Upper lobe of left lung (tissue), 6 donors: ENCODE measurements around the gene TMEM127. TPM values are rescaled to one million over a fixed set of nuclear protein-coding genes. Genes with fewer than 3 reads are reported as not detected.
"Not testable (repeated sequence)": the region's sequence is repeated elsewhere in the genome, so short reads cannot be mapped to it uniquely, and the experiment has no call there.

ENCODE experiments used
- ATAC-seq, 2 donors: fragments of 200-7000 bp; cut with Tn5 transposase; one replicate each; pipeline ENCODE4 v1.9.1; 2022; ENCODE audit warnings: mild to moderate bottlenecking in 2 of 2, moderate library complexity in 2 of 2; ENCODE audit not compliant: low FRiP score in 2 of 2
- DNase-seq, 2 donors: peaks; one replicate each; pipeline ENCODE4 v3.0.0-alpha.2; 2019 to 2020
- H3K27ac ChIP-seq, 4 donors: fragments of 200-600 bp; sonication (generic); one replicate each; pipeline ENCODE4 v1.5.1; 2016 to 2019
- H3K27me3 ChIP-seq, 4 donors: fragments of 200-600 bp; sonication (generic); one replicate each; pipeline ENCODE4 v1.5.1; 2017 to 2019
- H3K36me3 ChIP-seq, 4 donors: fragments of 200-600 bp; sonication (generic); one replicate each; pipeline ENCODE4 v1.5.1; 2016 to 2019
- H3K4me1 ChIP-seq, 4 donors: fragments of 200-600 bp; sonication (generic); one replicate each; pipeline ENCODE4 v1.5.1; 2018 to 2019
- H3K4me3 ChIP-seq, 4 donors: fragments of 200-600 bp; sonication (generic); one replicate each; pipeline ENCODE4 v1.5.1; 2017 to 2019; ENCODE audit warnings: mild to moderate bottlenecking in 2 of 4, moderate library complexity in 1 of 4
- H3K9me3 ChIP-seq, 4 donors: fragments of 200-600 bp; sonication (generic); one replicate each; pipeline ENCODE4 v1.5.1; 2018 to 2019
- EP300 ChIP-seq, 4 donors: sonication (generic); formaldehyde crosslinking; IDR thresholded peaks; one replicate each; pipeline ENCODE4 v1.5.1; 2017; ENCODE audit warnings: antibody characterized with exemption in 4 of 4, control low read depth in 2 of 4
- POLR2A ChIP-seq, 4 donors: fragments of 450-650 bp; IDR thresholded peaks; one replicate each; pipeline ENCODE4 v1.5.1; 2016 to 2017; ENCODE audit warnings: antibody characterized with exemption in 4 of 4, mild to moderate bottlenecking in 2 of 4
- POLR2AphosphoS5 ChIP-seq, 2 donors: sonication (generic); formaldehyde crosslinking; IDR thresholded peaks; one replicate each; pipeline ENCODE4 v1.5.1; 2017; ENCODE audit warnings: antibody characterized with exemption in 2 of 2
- WGBS, 2 donors: methylation state at CpG; one replicate each; pipeline ENCODE4 v1.1.5; 2017 to 2018; 5-methylcytosine and 5-hydroxymethylcytosine counted together
- total RNA-seq, 6 donors: library from RNA; depleted of rRNA in 4 of 6; stranded (reverse); fragments of >200 nt in 4 of 6; gene quantifications; one replicate each; pipeline versions ENCODE4 v1.1.0 to v1.2.1, GENCODE V29; 2016 to 2021
- TF ChIP-seq, protein P1 (sequence below), 6 experiments: fragments of 450-650 bp in 4 of 6; fragments of 200-600 bp in 2 of 6; sonication (generic) in 2 of 6; IDR thresholded peaks; one replicate each; pipeline ENCODE4 v1.5.1; 2016 to 2019; ENCODE audit warnings: antibody characterized with exemption in 6 of 6
- donor health status: DM: no; HTN: no; CAD: no; lungs with moderate emphysema.
- donor health status: DM: no; HTN: yes; CAD: no; lungs with severe emphysema.

Gene TMEM127
- total RNA-seq, 6 donors from 2014 or later = 21.0 to 75.8 (median 44.8) TPM

DNA sequence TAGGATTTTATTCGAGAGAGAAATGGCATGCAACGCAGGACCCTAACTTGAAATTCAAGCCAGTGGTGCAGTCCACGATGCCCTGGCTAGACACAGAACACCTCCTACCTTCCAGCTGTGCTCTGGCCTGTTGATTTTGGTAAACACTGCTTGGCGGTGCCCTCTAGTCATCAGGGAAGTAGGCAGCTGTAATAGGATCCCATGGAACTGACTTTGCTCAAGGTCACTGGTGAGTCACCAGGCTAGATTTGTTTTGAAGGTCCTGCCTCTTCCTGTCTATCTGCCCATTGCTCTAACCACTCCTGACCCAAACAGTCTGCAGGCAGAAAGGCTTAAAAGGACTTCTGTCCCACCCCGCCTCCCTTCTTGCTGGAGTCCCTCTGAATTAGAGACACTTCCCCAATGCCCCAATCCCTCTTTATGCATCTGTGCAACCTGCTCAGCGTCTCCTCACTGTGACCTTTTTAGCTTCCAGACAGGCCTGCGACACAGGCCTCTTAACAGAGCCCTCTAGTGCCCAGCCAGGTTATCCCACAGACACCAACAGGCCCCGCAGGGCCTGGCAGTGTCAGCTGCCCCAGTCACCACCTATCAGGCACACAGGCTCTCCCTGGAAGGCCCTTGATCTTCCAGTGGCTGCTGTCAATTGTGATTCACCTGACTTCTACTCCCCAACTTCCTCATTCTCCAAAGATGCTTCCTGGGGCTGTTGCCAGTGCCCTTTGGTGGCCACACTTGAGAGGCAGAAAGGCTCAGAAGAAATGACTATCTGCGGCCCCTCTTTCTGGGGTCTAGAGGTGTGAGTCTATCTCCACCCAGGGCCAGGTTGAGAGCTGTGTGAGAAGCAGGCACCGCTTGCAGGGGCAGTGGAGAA, 5.2 kb downstream of the TMEM127 start:
- no peaks in the 10 kb centered on the region for H3K27me3 ChIP-seq
- WGBS, 2 donors = 48 to 49% methylated on average over 10 of the region's 10 CpGs
- H3K36me3 ChIP-seq = peaks cover 2 to 29% (median 4%) of the 10 kb centered on the region in 4 donors
- H3K4me1 ChIP-seq = peaks cover 72 to 82% (median 75%) of the 10 kb centered on the region in 4 donors
- peak; percentile 85 for ATAC-seq
- no peaks in the 10 kb centered on the region for H3K9me3 ChIP-seq
- TF ChIP-seq POLR2AphosphoS5 (IDR thresholded peaks at IDR 0.05) (peak in 1 of 2 donors; percentile 56), POLR2A (IDR thresholded peaks at IDR 0.05) (peak in 1 of 4 donors; percentile 57), EP300 (IDR thresholded peaks at IDR 0.05) (peak in 1 of 4 donors; percentile 63)
- TF ChIP-seq, protein P1, sequence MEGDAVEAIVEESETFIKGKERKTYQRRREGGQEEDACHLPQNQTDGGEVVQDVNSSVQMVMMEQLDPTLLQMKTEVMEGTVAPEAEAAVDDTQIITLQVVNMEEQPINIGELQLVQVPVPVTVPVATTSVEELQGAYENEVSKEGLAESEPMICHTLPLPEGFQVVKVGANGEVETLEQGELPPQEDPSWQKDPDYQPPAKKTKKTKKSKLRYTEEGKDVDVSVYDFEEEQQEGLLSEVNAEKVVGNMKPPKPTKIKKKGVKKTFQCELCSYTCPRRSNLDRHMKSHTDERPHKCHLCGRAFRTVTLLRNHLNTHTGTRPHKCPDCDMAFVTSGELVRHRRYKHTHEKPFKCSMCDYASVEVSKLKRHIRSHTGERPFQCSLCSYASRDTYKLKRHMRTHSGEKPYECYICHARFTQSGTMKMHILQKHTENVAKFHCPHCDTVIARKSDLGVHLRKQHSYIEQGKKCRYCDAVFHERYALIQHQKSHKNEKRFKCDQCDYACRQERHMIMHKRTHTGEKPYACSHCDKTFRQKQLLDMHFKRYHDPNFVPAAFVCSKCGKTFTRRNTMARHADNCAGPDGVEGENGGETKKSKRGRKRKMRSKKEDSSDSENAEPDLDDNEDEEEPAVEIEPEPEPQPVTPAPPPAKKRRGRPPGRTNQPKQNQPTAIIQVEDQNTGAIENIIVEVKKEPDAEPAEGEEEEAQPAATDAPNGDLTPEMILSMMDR (IDR thresholded peaks at IDR 0.05) = peak in 5 of 6 experiments; percentile 15 to 37 (median 19)
- peak in 1 of 2 donors; percentile 68 for DNase-seq
- peak overlapping the region; percentile 76 to 94 (median 87) for H3K27ac ChIP-seq
- H3K4me3 ChIP-seq = peak overlapping the region in 1 of 4 donors; percentile 2

DNA sequence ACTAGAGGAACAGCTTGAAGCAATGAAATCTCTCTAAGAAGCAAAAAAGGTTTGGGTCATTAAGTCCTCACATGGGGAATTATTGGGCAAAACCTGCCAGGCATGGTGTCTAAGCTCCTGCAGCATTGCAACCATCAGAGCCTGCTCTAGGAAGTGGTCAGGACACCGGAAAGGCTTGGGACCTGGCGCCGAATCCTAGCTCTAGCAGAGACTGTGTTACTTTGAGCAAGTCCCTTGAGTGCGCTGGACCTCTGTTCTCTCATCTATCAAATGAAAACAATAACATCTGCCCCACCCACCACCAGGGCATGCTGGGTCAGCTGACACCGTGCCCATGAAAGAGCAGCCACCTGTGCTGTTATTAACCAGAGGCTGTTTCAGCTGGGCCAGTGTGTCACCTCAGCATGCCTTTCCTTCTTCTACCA, 6.3 kb downstream of the TMEM127 start:
- Histone ChIP-seq H3K9me3 (no peaks in the 10 kb centered on the region), H3K27me3 (no peaks in the 10 kb centered on the region), H3K36me3 (peaks cover 12 to 40% (median 13%) of the 10 kb centered on the region in 4 donors), H3K4me3 (peak overlapping the region in 1 of 4 donors; percentile 2), H3K4me1 (peaks cover 77 to 86% (median 81%) of the 10 kb centered on the region in 4 donors), H3K27ac (peak overlapping the region; percentile 76 to 94 (median 87))
- TF ChIP-seq, protein P1 (IDR thresholded peaks at IDR 0.05) = no peak
- ATAC-seq (no peak), DNase-seq (peak in 1 of 2 donors; percentile 41)
- WGBS, 2 donors = 64% methylated on average over 5 of the region's 5 CpGs; no CpG with 5 or more reads in 1 of the 2 donors

DNA sequence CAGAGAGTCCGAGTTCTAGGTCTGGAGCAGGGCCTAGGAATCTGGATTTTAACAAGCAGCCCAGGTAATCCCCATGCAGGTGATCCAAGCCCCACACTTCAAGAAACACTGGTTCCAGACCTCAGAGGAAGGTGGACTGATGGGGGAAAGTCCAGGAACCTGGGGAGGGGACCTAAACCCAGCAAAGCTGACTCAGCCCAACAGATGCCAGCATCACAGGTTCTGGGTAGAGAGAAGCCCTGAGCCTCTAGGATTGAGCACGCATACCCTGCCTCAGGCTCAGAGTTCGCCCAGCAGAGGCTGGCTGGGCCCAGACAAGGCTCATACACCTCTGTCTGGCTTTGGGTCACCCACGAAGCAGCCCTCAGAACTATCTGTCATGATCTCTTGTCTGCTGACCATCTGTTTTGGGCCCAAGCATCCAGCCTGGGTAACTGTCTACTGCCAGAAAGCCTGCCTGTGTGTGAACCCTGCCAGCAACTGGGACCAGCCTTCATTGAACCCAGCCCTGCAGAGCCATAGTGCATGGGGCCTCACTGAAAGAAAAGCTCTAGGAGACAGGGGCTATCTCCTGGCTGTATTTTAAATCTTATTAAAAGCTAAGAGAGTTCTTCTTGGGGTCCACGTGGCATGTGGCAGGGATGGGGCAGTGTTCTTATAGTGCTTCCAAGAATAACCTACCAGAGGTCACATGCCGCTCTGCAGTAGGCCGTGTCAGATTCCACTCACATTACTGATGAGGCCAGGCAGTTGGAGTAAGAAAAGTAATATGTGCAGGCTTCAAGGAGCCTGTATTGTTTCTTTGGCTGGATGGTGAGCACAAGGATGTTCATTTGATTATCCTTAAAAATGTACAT, 7.4 kb downstream of the TMEM127 start:
- no peak for DNase-seq
- TF ChIP-seq POLR2A (IDR thresholded peaks at IDR 0.05) (no peak), POLR2AphosphoS5 (IDR thresholded peaks at IDR 0.05) (no peak), EP300 (IDR thresholded peaks at IDR 0.05) (no peak)
- TF ChIP-seq, protein P1 (IDR thresholded peaks at IDR 0.05) = no peak
- Histone ChIP-seq H3K27ac (peak overlapping the region; percentile 66 to 94 (median 87)), H3K9me3 (no peaks in the 10 kb centered on the region), H3K4me3 (no peak overlapping the region), H3K36me3 (peaks cover 13 to 51% (median 24%) of the 10 kb centered on the region in 4 donors), H3K27me3 (no peaks in the 10 kb centered on the region), H3K4me1 (peaks cover 74 to 81% (median 77%) of the 10 kb centered on the region in 4 donors)
- 75 to 93% methylated on average over 3 to 6 of the region's 7 CpGs for WGBS, 2 donors
- no peak for ATAC-seq

DNA sequence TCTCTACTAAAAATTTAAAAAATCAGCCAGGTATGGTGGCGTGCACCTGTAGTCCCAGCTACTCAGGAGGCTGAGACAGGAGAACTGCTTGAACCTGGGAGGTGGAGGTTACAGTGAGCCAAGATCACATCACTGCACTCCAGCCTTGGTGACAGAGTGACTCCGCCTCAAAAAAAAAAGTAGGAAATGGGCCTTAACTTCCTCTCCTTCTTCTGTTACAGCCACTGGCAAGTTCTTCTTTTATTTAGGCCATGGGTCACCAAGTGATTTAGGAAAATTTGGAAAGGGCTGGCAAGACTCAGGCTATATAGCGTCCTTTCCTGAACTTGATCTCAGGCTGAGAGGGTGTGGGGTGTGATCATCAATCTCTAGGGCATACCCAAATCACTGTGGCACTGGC, 8.1 kb downstream of the TMEM127 start:
- H3K4me3 ChIP-seq, H3K9me3 ChIP-seq, DNase-seq, H3K27me3 ChIP-seq: not testable (repeated sequence)
- Histone ChIP-seq H3K4me1 (peaks cover 70 to 77% (median 75%) of the 10 kb centered on the region in 4 donors), H3K27ac (peak overlapping the region; percentile 66 to 94 (median 87)), H3K36me3 (peaks cover 20 to 52% (median 30%) of the 10 kb centered on the region in 4 donors)
- ATAC-seq = peak in 1 of 2 donors; percentile 53
- WGBS, 2 donors = 62 to 69% methylated on average over 3 of the region's 3 CpGs
- TF ChIP-seq POLR2A (IDR thresholded peaks at IDR 0.05) = peak in 1 of 4 donors; percentile 32
